Right hindlimb (tissue), 1 donor: ENCODE results near the gene KAZN.

ENCODE experiments used
- DNase-seq: peaks from one replicate; pipeline ENCODE4 v3.0.0-alpha.2; 2018

KAZN gene

DNA sequence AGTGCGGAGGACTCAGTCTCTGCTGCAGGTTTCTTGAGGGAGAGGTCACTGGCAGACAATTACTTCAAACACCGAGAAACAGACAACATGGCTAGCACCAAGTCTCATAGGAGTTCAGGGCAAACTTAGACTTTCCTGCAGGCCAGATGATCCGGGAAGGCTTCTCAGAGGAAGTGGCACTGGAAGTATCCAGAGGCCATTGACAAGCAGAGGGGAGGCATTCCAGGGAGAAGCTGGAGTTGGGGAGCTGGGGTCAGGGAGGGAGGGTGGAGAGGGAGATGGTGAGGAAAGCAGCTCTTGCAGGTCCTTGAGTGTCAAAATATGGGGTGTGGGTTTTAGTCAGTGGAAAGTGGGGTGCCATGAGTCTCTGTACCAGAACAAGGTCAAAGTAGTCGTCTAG lies 147.9 kb downstream of the KAZN start:
- DNase-seq: no peak

DNA sequence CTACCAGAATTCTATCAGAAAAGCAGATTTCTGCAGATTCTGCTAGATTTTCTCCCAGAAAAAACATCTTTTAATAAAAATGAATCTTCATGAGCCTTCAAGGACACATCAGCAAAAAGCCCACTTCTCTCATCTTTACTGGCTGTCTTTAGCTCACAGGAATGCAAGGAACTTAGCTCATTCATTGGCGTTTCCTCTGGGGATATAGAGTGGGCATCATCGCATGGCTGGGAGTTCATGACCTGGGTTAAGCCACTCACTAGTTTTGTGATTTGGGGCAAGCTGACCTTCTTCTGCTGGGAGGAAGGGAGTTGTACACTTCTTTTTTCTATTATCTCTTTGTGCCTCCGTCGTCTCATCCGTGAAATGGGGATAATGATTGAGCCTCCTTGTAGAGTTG lies 149.7 kb downstream of the KAZN start:
- DNase-seq: no peak

DNA sequence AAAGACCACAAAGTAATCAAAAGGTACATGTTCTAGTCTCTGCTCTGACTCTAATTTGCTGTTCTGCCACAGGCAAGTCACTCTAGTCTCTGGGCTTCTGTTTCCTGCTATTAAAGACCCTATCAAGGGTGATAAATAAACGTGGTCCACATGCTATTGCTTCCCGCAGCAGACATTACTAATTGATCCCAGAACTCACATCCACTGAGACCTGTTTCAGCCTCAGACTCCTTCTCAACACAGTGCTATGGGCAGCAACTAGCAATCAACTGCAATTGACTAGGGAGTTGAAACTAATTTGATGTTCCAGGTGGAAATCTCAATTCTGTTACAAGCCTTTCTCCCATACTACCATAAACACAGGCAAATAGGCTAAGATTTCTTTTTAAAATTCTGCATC lies 150.5 kb downstream of the KAZN start:
- DNase-seq: no peak

DNA sequence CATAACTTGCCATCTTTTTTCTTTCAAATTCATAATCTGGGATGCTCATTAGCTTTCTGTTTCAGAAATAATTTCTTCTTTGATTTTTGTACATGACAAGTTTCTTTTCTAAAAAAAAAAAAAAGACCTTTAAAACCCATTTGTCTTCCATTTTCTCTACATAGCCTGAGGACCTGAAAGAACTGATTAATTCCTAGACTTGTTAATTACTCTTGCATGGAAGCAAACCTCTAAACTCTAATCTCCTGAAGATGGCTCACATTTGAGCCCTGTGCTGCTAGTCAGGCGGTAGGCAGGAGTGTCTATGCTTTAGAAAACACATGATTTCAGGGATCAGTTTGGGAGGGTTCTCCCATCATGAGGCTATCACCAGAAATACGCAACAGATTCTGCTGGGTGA lies 152.0 kb downstream of the KAZN start:
- no peak for DNase-seq

DNA sequence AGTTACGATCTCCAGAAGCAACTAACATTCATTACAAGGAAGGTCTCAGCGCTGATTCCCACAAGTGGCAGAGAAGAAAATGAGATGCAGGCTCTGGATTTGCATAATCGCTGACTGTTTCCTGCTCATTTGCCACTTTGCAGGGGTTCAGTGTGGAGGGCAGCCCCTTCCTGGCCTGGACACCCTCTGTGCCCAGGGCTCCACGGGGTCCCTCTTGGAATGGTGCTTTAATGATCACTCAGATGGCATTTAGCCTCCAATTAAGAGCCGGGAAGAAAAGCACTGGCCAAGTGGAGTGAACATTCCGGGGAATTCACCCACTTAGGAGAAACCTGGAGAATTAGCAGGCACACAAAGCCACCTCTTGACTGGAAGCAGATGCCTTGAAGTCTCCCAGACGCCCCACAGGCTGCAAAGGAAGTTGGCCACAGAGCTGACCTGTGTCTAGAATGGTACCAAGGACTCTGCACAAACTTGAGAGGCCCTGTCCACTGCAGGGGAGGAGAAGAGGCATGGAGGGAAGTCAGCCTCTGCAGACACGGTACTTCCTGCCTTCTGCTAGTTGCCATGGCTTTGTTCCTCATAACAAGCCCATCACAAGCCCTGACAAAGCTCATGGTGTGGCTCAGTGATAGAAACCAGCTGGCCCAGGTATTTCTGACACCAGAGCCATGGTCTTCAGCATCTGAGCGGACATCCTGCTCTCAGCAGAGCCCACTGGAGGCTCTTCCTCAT lies 157.2 kb downstream of the KAZN start:
- no peak for DNase-seq

DNA sequence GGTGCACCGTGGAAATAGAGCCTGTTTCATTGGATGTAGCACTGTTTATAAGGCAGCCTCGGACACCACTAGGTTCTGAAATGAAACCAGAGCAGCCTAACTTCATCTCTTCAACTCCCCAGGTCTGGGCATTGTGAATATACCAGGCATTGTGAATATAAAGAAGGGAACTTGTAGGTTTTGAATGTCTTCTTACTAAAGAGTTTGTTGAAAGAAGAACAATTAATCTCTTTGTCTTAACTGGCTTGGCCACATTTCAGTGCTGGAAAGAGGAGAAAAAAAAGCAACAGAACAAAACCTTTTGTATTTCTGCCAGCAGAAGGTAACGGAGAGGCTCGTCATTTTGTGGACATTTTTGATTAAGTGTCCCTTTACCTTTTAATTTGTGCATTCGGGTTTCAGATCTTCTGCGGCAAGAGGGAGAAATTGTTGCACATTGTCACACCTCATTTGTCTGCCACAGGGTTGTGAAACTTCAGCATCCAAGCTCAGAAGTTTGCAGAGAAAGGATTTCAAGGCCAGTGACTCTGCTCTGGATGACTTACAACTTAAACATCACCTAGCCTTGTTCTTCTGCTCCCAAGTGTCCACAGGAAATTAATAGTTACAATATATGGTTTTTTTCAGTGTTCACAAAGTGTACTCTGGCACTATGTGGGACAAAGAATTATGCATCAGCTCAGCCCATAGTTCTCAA lies 158.3 kb downstream of the KAZN start:
- no peak for DNase-seq

DNA sequence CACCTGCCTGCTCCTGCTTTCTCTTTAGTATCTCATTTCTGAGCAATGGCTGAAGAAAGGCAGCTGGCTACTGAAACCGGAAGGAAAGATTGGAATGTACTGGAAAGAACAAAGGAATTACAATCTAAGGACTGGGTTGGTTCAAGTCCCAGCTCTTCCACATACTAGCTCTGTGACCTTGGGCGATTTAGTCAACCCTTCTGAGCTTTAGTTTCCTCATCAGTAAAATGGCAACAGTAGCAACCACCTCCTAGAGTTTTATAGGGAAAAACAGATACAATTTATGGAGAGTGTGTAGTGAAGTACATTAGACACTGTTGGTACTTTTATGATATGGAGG lies 158.8 kb downstream of the KAZN start:
- no peak for DNase-seq

DNA sequence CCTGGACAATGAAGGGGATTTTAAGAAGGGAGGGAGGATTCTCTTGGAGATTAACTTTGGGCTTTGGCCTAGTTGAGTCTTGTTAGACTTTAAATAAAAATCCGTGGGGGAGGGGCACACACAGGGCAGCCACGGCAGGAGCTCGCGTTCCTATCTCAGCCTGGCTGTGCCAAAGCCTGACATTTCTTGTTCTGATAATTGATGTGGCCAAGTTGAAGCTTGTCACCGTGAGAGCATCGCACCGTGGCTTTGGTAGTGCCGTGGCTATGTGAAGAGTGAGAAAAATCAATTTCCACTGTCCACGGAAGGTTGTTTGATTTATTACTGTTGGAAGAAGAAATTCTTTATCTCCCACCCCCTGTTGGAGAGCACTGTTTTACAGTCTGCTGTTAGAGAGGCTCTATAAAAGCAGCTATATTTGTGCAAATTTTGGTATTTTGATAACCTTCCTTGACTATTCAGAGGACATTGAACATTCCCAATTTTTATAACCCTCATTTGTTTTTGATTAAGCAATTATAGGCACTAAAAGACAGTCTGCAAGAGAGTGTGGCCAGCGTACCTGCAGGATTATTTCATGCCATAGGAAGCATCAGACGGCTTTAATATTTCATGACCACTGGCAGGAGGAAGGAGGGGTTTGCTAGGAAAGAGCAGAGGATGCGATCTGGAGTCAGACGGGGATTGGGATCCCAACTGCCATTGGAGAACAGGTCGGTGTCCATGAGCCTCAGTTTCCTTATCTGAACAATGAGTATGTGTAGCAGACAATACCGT lies 160.7 kb downstream of the KAZN start:
- DNase-seq: no peak

DNA sequence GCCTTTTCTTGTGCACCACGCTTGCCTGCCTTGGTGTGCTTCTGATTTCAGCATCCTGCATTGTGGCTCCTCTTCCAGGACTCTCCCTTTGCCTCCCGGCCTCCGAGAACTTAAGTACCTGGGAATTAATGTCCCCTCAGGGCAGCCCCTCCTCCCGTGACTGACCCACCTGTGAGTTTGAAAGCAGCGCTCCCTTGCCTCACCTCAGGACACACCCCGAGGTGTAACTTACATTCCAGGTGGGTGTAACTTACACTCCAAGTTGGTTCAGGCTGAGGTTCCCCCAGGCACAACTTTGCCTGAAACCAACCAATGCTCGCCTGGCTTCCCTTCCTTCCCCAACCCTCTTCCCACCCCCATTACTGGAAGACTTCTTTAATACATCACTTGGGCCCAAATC lies 161.4 kb downstream of the KAZN start:
- no peak for DNase-seq

DNA sequence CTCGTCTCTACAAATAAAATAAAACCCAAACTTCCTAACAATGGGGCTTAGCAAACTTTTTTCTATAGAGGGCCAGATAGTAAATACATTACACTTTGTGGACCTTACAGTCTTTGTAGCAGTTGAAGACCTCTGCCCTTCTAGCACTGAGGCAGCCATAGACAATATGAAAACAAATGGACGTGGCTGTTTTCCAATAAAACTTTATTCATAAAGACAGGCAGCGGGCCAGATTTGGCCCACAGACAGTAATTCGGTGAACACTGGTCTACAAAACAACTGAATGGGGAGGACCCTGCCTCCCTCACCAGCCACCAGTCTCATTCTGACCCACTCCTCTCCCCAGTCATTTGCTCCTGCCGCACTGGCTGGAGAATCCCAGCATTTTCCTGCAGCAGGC lies 162.3 kb downstream of the KAZN start:
- DNase-seq: no peak

DNA sequence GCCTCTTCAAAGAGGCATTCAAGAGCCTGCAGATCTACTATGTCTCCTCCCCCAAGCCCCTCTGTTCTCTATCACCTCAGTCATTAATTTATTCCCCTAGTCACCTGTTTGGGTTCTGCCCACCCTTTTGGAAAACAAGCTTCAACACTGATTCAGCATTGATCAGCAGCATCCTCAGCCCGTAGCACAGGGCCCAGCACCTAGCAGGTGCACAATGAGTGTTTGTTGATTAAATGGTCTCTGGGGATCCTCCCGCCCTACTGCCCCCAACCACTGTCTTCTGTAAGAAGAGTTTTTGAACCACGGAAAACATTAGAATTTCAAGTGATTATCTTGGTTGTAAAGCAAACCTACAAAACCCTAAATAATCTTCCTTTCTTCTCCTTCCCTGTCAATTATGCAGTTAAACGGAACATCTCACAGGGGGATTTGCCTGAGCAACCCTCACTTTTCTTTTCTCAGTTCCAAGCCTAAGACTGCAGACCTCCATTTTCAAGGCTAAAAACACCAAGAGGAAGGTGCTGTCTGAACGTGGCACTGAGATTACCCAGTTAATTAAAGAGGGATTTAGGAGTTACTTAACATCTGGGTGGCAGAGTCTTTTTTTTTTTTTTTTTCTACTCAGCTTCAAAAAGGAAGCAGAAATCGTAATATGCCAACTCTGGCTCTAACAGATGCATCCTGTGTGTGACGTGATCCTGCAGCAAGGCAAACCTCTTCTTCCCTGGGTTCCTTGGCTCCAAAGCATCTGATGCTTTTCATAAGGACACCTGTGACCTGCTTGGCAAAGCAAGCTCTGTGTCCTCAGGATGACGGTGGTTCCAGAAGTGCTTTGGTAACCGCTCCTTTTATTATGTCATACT lies 163.0 kb downstream of the KAZN start:
- DNase-seq: no peak

DNA sequence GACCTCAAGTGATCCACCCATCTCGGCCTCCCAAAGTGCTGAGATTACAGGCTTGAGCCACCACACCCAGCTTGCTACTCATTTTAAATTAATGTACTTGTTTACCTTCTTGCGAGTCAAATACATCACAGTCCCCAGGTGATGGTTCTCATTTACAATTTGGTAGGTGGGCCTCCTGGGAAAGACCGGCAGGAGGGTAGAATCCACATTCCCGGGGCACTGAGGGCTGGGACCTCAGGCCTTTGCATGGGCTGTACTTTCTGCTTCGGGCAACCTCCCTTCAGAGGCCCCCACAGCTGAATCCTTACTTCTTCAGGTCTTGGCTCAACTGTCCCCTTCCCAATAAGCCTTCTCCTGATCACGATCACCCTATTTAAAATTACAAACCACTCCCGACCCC lies 165.5 kb downstream of the KAZN start:
- no peak for DNase-seq

DNA sequence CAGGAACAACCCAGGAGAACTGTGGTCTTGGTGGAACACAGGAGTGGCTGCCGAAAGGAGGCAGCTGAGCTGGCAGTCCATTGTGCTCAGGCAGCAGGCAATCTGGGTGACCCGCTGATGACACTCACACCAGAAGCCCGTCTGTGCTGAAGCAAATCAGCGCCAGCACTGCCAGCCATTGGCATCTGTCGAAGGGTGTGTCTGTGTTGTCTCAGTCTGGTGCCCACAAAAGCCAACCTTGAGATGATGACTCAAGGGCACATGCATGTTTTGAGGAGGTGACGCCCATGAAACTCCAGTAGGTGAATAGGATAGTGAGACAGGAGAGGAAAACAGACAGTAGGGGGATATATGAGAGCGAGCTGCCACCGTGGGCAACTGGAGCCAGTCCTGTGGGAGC lies 167.3 kb downstream of the KAZN start:
- no peak for DNase-seq

DNA sequence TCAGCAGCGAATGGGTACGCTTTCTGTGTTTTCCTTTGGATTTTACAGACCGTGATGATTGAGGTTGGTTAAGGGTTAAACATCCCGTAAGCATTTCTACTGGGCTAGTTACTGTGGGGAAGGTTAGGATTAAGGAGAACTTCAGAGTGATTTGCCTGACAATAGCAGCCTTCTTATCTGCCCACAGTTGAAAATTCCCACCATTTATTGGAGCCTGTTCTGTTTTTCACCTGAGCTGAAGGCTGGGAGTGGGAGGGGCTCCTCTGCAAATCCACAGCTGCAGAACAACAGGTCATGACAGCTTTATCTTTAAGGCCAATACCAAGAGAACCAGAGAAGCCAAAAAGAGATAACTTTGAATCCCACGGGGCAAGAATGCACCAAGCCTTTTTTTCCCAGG lies 168.6 kb downstream of the KAZN start:
- no peak for DNase-seq

DNA sequence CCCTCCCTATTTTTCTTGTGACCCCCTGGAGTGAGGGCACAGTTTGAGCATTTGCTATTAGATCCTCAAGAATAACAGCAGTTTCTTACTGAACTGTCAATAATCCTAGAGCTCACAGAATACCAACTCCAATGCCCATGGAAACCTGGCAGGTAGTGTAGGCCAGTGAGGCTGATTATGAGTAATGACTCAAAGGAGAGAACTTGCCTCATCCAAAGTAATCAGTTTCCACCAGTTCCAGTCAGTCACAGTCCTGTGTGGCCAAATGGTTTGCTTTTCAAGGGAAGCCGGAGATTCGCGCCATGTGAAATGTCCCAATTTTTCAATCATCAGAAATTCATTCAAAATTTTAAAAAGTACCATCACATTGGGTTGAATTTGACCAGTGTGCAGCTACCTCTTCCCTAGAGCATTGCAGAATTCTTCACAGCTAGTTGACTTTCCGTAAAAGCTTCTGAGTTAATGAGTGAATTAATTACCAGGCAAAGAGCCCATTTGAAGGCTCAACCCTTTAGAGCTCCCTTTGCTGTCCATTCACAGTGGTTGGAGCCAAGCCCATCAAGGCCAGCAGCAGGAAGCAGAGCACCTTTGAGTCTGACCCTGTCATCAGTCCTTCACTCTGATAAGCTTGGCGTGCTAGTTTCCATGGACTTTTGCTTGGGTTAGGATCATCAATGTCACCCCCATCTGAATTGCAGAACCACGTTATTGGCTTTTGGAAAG lies 170.3 kb downstream of the KAZN start:
- DNase-seq: no peak

DNA sequence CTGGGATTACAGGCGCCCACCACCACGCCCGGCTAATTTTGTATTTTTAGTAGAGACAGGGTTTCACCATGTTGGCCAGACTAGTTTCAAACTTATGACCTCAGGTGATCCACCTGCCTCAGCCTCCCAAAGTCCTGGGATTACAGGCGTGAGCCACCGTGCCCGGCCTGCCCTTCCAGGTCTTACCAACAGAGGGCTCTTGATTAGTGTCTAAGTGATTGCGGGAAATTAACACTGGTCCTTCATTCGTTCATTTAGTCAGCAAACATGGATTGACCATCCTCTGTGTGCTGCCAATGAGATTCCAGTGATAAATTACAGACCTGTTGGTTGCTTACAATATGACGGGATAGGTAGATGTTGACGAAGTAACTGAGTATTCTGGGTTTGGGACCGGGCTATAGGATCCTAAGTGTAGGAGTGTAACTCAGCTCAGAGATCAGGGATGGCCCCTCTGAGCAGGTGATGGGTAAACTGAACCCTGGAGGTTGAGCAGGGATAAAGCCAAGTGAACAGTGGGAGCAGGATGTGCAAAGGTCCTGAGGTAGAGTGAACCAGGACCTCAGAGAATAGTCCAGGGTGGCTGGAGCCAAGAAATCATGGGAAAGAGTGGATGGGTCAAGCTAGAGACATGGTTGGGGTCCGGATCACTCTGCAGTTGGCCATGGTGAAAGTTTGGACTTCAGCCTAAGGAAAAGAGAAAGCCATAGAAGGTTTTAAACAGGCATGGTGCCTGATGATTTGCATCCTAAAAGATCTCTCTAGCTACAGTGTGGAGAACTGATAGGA lies 171.2 kb downstream of the KAZN start:
- DNase-seq: no peak

DNA sequence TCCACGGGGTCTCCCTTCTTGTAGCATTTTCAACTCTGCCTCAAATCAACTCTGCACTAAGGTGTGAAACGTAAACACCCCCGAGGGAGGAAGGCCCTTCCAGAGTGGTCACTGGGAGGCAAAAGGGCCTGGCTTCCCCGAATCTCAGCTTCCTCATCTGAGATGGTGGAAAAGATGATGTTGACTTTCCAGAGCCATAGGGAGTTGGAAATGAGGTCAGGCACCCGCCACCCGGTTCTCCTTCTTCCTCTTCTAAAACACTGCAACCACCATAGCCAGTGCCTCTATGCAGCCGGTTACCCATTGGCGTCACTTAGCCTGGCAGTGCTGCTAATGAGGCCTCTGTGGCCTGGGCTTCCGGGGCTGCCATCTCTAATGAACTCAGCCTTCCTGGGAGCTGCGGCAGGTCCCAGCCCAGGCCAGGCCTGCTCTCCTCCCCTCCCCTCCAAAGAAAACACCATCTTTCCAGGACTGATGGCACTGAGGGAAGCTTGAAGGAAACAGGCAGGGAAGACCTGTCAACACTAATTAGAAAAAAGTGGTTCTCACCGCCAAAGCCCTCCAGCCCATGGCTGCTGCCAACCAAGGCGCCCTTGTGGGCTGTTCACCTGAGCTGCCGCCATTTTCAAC lies 175.0 kb downstream of the KAZN start:
- no peak for DNase-seq

DNA sequence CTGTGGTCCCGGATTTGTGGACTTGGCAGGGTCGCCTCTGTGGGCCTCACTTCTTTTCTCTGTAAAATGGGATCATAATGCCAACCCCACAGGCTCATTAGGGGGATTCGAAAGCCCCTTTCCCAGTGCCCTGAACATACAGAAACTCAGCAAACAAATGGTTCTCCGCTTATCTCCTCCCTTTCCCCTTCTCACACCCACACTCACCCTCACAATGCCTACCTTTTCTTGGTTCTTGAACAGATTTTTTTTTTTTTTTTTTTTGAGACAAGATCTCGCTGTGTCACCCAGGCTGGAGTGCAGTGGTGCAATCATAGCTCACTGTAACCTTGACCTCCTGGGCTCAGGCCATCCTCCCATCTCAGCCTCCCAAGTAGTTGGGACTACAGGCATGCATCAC lies 175.7 kb downstream of the KAZN start:
- no peak for DNase-seq

DNA sequence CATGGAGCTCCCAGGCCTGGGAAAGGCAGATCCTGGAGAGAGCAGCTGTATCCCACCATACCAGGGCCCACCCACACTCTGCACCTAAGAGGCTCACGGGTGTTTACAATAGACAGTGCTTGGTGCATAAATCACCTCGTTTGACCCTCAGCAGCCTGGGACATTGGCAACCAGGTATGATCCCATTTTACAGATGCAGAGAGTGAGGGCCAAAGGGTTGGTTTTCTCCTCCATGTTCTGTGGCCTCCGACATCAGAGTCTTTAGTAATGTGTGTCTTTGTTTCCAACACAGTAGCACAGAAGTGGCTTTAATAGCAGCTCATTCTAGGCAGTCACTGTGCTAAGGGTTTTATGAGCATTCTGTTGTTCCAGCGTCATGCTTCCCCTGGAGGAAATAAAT lies 176.5 kb downstream of the KAZN start:
- DNase-seq: no peak

DNA sequence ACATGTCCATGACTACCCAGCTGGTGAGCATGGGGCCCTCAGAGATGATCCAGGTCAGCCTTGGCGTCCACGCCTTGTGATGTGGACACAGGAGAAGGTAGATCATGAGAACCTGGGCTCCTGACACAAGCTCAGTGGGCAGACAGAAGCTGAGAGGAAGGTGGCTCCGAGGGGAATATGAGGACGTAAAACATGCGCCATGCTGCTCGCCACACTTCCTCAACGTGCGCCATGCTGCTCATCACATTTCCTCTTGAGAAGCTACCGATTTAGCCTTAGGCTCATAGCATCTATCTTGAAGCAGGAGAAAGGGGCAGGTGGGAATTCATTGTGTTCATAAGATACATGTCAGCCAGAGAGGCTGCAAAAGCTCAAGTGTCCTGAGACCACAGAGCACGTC lies 176.9 kb downstream of the KAZN start:
- DNase-seq: no peak
